IPS-20b (cell line): ENCODE measurements around the gene PIK3C2A.

Source experiments
- H3K27ac ChIP-seq: one replicate; pipeline ENCODE4 v1.5.1; 2013; ENCODE audit warnings: low read length
- H3K27me3 ChIP-seq: 2 replicates; pipeline ENCODE4 v1.6.1; 2013; ENCODE audit warnings: mild to moderate bottlenecking, low read length, inconsistent platforms; ENCODE audit not compliant: insufficient read depth
- H3K36me3 ChIP-seq: 2 replicates; pipeline ENCODE4 v1.6.1; 2013; ENCODE audit warnings: low read depth, mild to moderate bottlenecking, inconsistent platforms, low read length, moderate library complexity; ENCODE audit not compliant: insufficient read depth
- H3K4me1 ChIP-seq: 2 replicates; pipeline ENCODE4 v1.6.1; 2013; ENCODE audit warnings: mild to moderate bottlenecking, control low read depth, inconsistent platforms, low read length, moderate library complexity; ENCODE audit not compliant: insufficient read depth
- H3K4me3 ChIP-seq: 2 replicates; pipeline ENCODE4 v1.5.1; 2013; ENCODE audit warnings: mild to moderate bottlenecking, low read length, inconsistent platforms
- H3K9ac ChIP-seq: 2 replicates; pipeline ENCODE4 v1.6.1; 2013; ENCODE audit warnings: low read depth, mild to moderate bottlenecking, inconsistent platforms, low read length, moderate library complexity
- H3K9me3 ChIP-seq: 2 replicates; pipeline ENCODE4 v1.6.1; 2013; ENCODE audit warnings: mild to moderate bottlenecking, low read depth, low read length, inconsistent platforms; ENCODE audit not compliant: insufficient read depth

PIK3C2A gene

GRCh38 chr11:17171916-17172315 is 35.9 kb downstream of the PIK3C2A start:
- H3K27ac ChIP-seq = no peak overlapping the region
- H3K27me3 ChIP-seq = no peaks in the 10 kb centered on the region
- peaks cover 7% of the 10 kb centered on the region; the same call in 1 of the 2 replicates for H3K4me1 ChIP-seq
- peaks cover 28% of the 10 kb centered on the region for H3K36me3 ChIP-seq
- no peak overlapping the region for H3K4me3 ChIP-seq
- no peak overlapping the region for H3K9ac ChIP-seq
- H3K9me3 ChIP-seq = no peaks in the 10 kb centered on the region

DNA sequence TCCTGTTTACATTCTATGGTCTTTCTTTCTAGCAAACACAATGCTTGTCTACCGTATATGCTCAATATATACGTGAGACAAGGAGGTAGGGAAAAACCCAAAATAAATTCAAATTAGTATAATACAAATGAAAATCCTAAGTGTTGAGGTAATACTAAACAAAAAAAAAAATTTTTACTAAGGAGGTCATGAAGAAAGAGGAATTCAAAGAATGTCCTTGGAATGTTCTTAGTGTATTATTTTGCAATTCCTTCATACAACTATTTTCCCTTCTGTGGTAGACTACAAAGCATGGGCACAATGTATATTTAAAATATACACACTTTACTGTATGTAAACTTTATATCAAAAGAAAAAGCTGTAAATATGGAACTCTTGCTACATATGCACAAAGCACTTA is 36.4 kb downstream of the PIK3C2A start:
- no peaks in the 10 kb centered on the region for H3K27me3 ChIP-seq
- no peak overlapping the region for H3K4me3 ChIP-seq
- H3K27ac ChIP-seq = no peak overlapping the region
- peaks cover 7% of the 10 kb centered on the region; the same call in 1 of the 2 replicates for H3K4me1 ChIP-seq
- H3K36me3 ChIP-seq = peaks cover 28% of the 10 kb centered on the region
- H3K9me3 ChIP-seq = no peaks in the 10 kb centered on the region
- no peak overlapping the region for H3K9ac ChIP-seq

DNA sequence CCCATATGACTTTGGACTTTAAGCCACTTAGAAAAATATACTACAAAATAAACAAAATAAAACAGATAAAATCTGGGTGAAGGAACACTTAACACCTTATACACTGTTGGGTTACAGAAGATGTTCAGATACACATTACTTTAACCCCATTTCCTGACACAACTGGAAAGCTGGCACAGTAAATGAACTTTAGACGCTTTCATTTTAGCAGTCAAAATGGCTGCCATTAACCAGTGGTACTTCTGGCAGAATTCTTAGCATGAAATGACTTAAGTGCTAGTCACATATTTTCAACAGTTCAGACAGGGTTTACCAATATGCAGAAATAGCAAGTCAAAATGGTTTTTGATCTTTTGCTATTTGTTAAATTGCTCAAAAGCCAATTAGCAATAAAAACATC is 37.9 kb downstream of the PIK3C2A start:
- Histone ChIP-seq H3K4me3 (no peak overlapping the region), H3K9ac (no peak overlapping the region), H3K36me3 (peaks cover 28% of the 10 kb centered on the region), H3K4me1 (peaks cover 7% of the 10 kb centered on the region; the same call in 1 of the 2 replicates), H3K27ac (no peak overlapping the region), H3K27me3 (no peaks in the 10 kb centered on the region), H3K9me3 (no peaks in the 10 kb centered on the region)

- H3K27me3 ChIP-seq = no peaks in the 10 kb centered on the region
- H3K4me3 ChIP-seq = no peak overlapping the region
- H3K9ac ChIP-seq = no peak overlapping the region
- no peaks in the 10 kb centered on the region for H3K9me3 ChIP-seq
- H3K36me3 ChIP-seq = peaks cover 28% of the 10 kb centered on the region
- H3K4me1 ChIP-seq = 0 out of 2 replicates have a peak, but pooled peaks cover under 1% of the 10 kb centered on the region
- no peak overlapping the region for H3K27ac ChIP-seq
Measured at GRCh38 chr11:17165247-17165890, 42.4 kb downstream of the PIK3C2A start.

- Histone ChIP-seq H3K9me3 (no peaks in the 10 kb centered on the region), H3K9ac (no peak overlapping the region), H3K4me3 (no peak overlapping the region), H3K27ac (no peak overlapping the region), H3K4me1 (0 out of 2 replicates have a peak, but pooled peaks cover 4% of the 10 kb centered on the region), H3K36me3 (peaks cover 21% of the 10 kb centered on the region), H3K27me3 (no peaks in the 10 kb centered on the region)
Measured at GRCh38 chr11:17164361-17165246, 43.2 kb downstream of the PIK3C2A start.

DNA sequence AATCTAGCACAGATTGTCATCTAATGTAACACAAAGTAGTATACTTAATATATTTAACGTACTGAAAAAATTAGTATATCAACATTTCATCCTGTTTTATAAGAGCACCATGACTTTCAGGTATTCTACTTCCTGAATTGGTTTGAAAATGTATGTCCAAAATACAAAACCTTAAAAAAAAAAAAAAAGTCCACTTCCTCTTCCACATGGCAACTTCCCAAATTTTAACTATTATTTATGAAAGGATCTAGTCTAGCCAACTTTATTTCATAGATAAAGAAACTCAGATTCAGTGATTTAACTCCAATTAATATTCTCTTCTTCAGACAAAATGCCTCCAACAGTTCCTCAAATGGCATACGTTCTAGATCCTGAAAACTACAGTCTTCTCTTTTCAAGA is 44.0 kb downstream of the PIK3C2A start:
- Histone ChIP-seq H3K9ac (no peak overlapping the region), H3K27ac (no peak overlapping the region), H3K27me3 (no peaks in the 10 kb centered on the region), H3K36me3 (peaks cover 13% of the 10 kb centered on the region), H3K4me3 (no peak overlapping the region), H3K9me3 (no peaks in the 10 kb centered on the region), H3K4me1 (0 out of 2 replicates have a peak, but pooled peaks cover 4% of the 10 kb centered on the region)

DNA sequence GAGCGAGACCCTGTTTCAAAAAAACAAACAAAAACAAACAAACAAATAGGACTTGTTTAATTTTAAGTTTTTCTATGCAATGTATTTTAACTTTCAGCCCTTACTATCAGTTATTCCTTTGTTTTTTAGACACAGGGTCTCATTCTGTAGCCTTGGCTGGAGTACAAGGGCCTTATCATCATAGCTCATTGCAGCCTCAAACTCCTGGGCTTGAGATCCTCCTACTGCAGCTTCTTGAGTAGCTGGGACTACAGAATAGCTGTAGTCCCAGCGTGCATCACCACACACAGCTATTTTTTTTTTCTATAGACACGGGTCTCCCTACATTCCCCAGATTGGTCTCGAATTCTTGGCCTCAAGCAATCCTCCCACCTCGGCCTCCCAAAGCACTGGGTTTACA is 44.5 kb downstream of the PIK3C2A start:
- Histone ChIP-seq H3K27ac (no peak overlapping the region), H3K27me3 (no peaks in the 10 kb centered on the region), H3K36me3 (peaks cover 8% of the 10 kb centered on the region; the same call in 1 of the 2 replicates), H3K4me3 (no peak overlapping the region), H3K9me3 (no peaks in the 10 kb centered on the region), H3K4me1 (0 out of 2 replicates have a peak, but pooled peaks cover 4% of the 10 kb centered on the region), H3K9ac (no peak overlapping the region)

- no peaks in the 10 kb centered on the region for H3K9me3 ChIP-seq
- no peak overlapping the region for H3K9ac ChIP-seq
- H3K4me3 ChIP-seq = no peak overlapping the region
- H3K4me1 ChIP-seq = 0 out of 2 replicates have a peak, but pooled peaks cover 4% of the 10 kb centered on the region
- H3K27me3 ChIP-seq = no peaks in the 10 kb centered on the region
- no peak overlapping the region for H3K27ac ChIP-seq
- H3K36me3 ChIP-seq = peaks cover 3% of the 10 kb centered on the region; the same call in 1 of the 2 replicates
Measured at GRCh38 chr11:17162376-17162775, 45.4 kb downstream of the PIK3C2A start.

DNA sequence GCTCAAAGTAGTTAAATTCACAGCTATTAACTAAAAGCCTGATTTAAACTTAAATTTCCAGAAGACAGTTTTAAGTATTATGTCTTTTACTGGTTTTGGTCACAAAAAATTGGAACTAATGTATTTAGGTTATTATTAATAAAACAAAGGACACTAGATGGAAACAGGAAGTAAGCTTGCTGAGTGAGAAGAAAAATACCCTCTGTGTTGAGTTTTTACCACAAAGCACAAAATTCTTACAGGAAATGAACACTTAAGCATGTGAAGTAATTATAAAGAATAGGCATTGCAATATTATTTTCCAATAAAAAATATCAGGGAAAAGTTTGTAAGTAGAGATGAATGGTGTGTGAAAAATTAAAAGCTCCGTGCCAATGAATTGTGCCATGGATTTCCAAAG is 46.3 kb downstream of the PIK3C2A start:
- Histone ChIP-seq H3K9me3 (no peaks in the 10 kb centered on the region), H3K36me3 (peaks cover 3% of the 10 kb centered on the region; the same call in 1 of the 2 replicates), H3K4me1 (0 out of 2 replicates have a peak, but pooled peaks cover 4% of the 10 kb centered on the region), H3K27ac (no peak overlapping the region), H3K9ac (no peak overlapping the region), H3K4me3 (no peak overlapping the region), H3K27me3 (no peaks in the 10 kb centered on the region)

- H3K4me3 ChIP-seq = no peak overlapping the region
- no peak overlapping the region for H3K9ac ChIP-seq
- H3K27ac ChIP-seq = no peak overlapping the region
- no peaks in the 10 kb centered on the region for H3K9me3 ChIP-seq
- peaks cover 11% of the 10 kb centered on the region for H3K36me3 ChIP-seq
- 0 out of 2 replicates have a peak, but pooled peaks cover 4% of the 10 kb centered on the region for H3K4me1 ChIP-seq
- H3K27me3 ChIP-seq = no peaks in the 10 kb centered on the region
Measured at GRCh38 chr11:17159441-17159840, 48.3 kb downstream of the PIK3C2A start.
